Progenitor cell of endocrine pancreas (in vitro differentiated cells): ENCODE measurements around the gene STARD3. TPM values are rescaled to one million over a fixed set of nuclear protein-coding genes. Genes with fewer than 3 reads are reported as not detected.

Source experiments
- DNase-seq: peaks from one replicate; pipeline ENCODE4 v3.0.0; 2021; ENCODE audit warnings: low spot score; ENCODE audit not compliant: unreplicated experiment
- H3K27ac Mint-ChIP-seq: 2 replicates; pipeline ENCODE4 v1.8.0; 2021; ENCODE audit warnings: mild to moderate bottlenecking, moderate library complexity, mixed read lengths
- H3K27me3 Mint-ChIP-seq: 2 replicates; pipeline ENCODE4 v1.8.0; 2021; ENCODE audit warnings: mixed read lengths
- H3K36me3 Mint-ChIP-seq: 2 replicates; pipeline ENCODE4 v1.8.0; 2022; ENCODE audit warnings: mixed read lengths; ENCODE audit not compliant: insufficient read depth
- H3K4me1 Mint-ChIP-seq: 2 replicates; pipeline ENCODE4 v1.8.0; 2021; ENCODE audit warnings: low read depth, mixed read lengths
- H3K4me3 Mint-ChIP-seq: 2 replicates; pipeline ENCODE4 v1.8.0; 2021; ENCODE audit warnings: low read depth, mild to moderate bottlenecking, moderate library complexity, mixed read lengths
- H3K9me3 Mint-ChIP-seq: 2 replicates; pipeline ENCODE4 v1.8.0; 2021; ENCODE audit warnings: low read depth, mixed read lengths
- total RNA-seq: library from RNA; stranded (reverse); gene quantifications from 2 replicates; pipeline ENCODE4 v1.2.1, GENCODE V29; 2021
- TF ChIP-seq, protein P1 (sequence below): fragments of 200-600 bp; sonication (generic); IDR thresholded peaks from one replicate; pipeline ENCODE4 v1.5.0; 2021; ENCODE audit warnings: antibody characterized with exemption, mild to moderate bottlenecking; ENCODE audit not compliant: unreplicated experiment

STARD3 gene
- total RNA-seq, 1 donor from 2014 or later: 57.0 TPM

DNA sequence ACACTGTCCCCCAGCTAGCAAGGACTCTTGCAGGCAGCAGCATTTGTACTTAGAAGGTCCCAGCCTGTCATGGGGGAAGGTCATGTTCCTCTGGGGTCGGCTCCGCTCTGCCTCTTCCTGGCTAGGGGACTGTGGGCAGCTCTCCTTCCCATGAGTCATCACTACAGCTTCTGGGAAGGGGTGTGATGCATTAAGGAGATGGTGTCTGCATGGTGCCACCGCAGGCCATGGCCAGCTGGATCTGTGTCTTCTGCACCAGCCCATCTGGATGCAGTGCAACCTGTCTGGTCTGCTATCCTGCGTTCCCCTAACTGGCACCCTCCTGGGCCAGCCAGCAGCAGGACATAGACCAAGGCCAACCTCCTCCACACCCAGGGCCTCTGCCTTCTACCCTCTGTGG is 6.3 kb downstream of the STARD3 start:
- Mint-ChIP-seq H3K9me3 (no peaks in the 10 kb centered on the region), H3K4me3 (no peak overlapping the region), H3K36me3 (no peaks in the 10 kb centered on the region), H3K4me1 (peaks cover 7% of the 10 kb centered on the region), H3K27me3 (no peaks in the 10 kb centered on the region), H3K27ac (no peak overlapping the region)
- no peak for DNase-seq
- TF ChIP-seq, protein P1, sequence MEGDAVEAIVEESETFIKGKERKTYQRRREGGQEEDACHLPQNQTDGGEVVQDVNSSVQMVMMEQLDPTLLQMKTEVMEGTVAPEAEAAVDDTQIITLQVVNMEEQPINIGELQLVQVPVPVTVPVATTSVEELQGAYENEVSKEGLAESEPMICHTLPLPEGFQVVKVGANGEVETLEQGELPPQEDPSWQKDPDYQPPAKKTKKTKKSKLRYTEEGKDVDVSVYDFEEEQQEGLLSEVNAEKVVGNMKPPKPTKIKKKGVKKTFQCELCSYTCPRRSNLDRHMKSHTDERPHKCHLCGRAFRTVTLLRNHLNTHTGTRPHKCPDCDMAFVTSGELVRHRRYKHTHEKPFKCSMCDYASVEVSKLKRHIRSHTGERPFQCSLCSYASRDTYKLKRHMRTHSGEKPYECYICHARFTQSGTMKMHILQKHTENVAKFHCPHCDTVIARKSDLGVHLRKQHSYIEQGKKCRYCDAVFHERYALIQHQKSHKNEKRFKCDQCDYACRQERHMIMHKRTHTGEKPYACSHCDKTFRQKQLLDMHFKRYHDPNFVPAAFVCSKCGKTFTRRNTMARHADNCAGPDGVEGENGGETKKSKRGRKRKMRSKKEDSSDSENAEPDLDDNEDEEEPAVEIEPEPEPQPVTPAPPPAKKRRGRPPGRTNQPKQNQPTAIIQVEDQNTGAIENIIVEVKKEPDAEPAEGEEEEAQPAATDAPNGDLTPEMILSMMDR: no peak

DNA sequence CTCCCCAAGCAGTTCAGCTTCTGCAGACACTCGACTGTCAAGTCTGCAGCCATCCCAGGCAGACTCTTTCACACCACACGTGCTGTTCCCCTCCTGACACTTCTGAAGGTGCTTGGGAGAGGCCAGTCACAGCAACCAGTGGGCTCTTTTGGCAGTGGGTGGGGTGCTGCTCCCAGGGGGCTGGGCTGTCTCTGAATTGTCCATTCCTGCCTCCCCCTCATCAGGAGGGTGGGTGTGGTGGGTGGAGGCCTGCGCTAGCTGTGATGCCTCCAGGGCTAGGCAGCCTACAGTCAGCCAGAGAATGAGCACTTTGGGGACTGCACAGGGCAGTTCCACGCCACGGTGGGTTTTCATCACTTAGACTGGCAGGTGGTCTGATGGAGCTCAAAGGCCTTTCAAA is 10.3 kb downstream of the STARD3 start:
- no peaks in the 10 kb centered on the region for H3K27me3 Mint-ChIP-seq
- no peaks in the 10 kb centered on the region for H3K9me3 Mint-ChIP-seq
- no peak overlapping the region for H3K4me3 Mint-ChIP-seq
- TF ChIP-seq, protein P1: no peak
- peaks cover 14% of the 10 kb centered on the region for H3K4me1 Mint-ChIP-seq
- no peak for DNase-seq
- H3K27ac Mint-ChIP-seq: no peak overlapping the region
- peaks cover 2% of the 10 kb centered on the region for H3K36me3 Mint-ChIP-seq

DNA sequence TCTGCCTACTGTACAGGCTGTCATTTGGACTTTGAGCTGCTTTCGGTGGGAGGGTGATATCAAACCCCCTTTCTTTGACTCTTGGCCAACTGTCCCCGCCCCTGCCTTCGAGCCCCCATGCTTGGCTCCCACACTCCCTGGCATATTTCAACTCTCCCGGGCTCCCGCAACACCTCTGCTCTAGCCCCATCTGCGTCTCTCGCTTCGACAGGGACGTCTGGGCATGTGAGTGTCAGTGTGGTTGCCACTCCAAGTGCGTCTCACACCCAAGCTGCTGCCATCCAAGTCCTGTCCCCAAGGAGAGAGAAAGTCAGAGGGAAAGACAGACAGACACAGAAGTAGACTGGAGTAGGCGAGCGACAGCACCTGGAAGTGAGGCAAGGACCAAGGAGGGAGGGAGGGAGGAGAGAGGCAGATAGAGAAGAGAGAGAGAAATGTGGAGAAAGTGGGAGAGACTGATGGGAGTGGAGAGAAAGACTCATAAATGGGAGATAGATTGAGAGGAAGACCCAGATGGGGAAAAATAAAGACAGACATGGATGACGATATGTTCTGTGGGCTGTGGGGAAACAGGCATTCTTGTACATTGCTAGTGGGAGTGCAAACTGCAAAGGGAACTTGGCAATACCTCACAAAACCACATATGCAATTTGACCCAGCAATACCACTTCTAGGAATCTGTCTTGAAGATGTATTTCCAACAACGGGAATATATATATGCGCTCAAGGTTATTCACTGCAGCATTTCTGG is 11.8 kb downstream of the STARD3 start:
- H3K27me3 Mint-ChIP-seq: no peaks in the 10 kb centered on the region
- peaks cover 2% of the 10 kb centered on the region for H3K36me3 Mint-ChIP-seq
- no peaks in the 10 kb centered on the region for H3K9me3 Mint-ChIP-seq
- peaks cover 24% of the 10 kb centered on the region for H3K4me1 Mint-ChIP-seq
- TF ChIP-seq, protein P1: no peak
- H3K4me3 Mint-ChIP-seq: no peak overlapping the region
- no peak overlapping the region for H3K27ac Mint-ChIP-seq
- DNase-seq: no peak

DNA sequence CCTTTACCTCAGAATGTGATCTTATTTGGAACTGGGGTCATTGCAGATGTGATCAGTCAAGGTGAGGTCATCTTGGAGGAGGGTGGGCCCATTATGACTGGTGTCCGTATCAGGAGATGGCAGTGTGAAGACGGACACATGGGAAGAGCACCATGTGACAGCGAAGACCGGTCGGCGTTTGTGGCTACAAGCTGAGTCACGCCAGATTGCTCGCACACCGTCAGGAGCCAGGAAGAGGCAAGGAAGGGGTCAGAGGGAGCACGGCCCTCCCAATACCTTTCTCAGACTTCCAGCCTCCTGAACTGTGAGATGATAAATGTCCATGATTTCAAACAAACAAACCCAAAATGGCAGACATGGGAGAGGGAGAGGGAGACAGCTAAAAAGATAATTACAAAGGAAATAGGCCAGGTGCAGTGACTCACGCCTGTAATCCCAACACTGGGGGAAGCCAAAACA is 13.2 kb downstream of the STARD3 start:
- H3K9me3 Mint-ChIP-seq: no peaks in the 10 kb centered on the region
- H3K4me1 Mint-ChIP-seq: peaks cover 21% of the 10 kb centered on the region
- H3K4me3 Mint-ChIP-seq: no peak overlapping the region
- TF ChIP-seq, protein P1: no peak
- no peak for DNase-seq
- peaks cover 2% of the 10 kb centered on the region for H3K36me3 Mint-ChIP-seq
- H3K27me3 Mint-ChIP-seq: no peaks in the 10 kb centered on the region
- peak overlapping the region; percentile 39 for H3K27ac Mint-ChIP-seq

DNA sequence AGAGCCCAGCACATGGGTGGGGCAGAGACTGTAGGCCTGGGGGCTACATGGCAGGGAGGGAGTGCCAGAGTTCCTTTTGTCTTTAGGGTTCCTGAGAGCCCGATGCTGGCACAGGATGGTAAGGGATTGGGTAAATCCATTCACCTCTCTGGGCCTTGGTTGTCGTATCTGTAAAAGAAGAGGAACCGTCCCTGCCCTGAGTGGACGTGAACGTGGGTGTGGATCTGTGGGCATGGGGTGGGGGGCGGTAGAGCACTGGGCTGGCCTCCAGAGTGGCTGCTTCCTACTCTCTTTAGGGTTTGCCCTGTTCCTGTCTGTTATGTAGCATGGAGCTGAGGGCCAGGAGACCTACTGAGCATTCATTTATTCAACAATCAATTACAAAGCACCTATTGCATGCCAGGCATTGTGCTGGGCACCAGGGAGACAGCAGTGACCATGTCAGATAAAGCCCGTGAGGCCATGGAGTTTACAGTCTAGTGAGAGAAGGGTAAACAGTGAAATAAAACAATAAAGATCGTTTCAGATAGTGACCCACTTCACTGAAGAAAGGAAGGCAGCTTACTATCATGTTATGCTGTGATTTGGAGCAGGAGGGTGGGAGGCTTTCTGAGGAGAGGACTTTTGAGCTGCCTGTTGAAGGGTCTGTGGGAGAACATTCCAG is 15.1 kb downstream of the STARD3 start:
- peaks cover 2% of the 10 kb centered on the region for H3K36me3 Mint-ChIP-seq
- TF ChIP-seq, protein P1: no peak
- DNase-seq: no peak
- no peaks in the 10 kb centered on the region for H3K27me3 Mint-ChIP-seq
- H3K4me1 Mint-ChIP-seq: peaks cover 21% of the 10 kb centered on the region
- peak overlapping the region; percentile 67 for H3K27ac Mint-ChIP-seq
- peak overlapping the region; percentile 0 for H3K4me3 Mint-ChIP-seq
- no peaks in the 10 kb centered on the region for H3K9me3 Mint-ChIP-seq
